Activated effector memory CD4-positive, alpha-beta T cell treated with Interleukin-2 at 50 U/mL for 16 hours (primary cell): Measurements from ENCODE around the gene PRUNE2.
"Not testable (repeated sequence)": the region's sequence is repeated elsewhere in the genome, so short reads cannot be mapped to it uniquely, and the experiment has no call there.

Experiments used
- DNase-seq: peaks from one replicate; pipeline ENCODE4 v3.0.0-alpha.2; 2020

Gene PRUNE2

DNA sequence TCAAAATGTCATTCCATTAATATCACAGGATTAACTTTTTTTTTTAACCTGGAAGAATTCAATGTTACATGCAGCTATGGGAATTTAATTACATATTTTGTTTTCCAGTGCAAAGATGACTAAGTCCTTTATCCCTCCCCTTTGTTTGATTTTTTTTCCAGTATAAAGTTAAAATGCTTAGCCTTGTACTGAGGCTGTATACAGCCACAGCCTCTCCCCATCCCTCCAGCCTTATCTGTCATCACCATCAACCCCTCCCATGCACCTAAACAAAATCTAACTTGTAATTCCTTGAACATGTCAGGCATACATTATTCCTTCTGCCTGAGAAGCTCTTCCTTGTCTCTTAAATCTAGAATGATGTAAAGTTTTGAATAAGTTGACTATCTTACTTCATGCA is 121.0 kb downstream of the PRUNE2 start:
- DNase-seq = no peak

DNA sequence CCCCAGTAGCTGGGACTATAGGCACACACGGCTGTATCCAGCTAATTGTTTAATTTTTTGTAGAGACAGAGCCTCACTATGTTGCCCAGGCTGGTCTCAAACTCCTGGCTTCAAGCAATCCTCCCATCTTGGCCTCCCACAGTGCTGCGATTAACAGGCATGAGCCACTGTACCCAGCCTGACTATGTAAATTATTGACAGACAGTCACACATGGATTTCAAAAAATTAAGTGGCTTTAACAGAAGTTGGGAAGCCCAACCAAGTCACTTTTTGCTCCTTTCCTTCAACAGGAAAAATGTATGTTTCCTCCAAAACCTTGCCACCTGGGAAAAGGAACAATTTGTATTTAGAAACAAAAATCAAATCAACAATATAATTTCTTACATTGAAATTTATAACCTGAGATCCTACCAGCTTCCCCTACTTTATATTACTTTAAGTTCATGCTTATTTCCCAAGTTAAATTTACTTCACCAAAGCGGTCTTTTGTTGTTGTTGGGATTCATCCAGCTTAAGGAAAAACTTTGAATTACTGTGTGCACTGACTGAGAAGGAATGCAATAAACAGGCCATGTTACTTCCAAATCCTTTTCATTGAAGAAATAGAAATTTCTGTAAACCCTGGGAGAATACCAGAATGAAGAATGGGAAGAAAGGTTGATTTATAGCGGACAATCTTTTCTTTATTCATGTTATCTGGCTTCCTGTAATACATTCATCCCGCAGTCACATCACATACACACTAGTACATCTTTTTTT is 133.0 kb downstream of the PRUNE2 start:
- DNase-seq = no peak

DNA sequence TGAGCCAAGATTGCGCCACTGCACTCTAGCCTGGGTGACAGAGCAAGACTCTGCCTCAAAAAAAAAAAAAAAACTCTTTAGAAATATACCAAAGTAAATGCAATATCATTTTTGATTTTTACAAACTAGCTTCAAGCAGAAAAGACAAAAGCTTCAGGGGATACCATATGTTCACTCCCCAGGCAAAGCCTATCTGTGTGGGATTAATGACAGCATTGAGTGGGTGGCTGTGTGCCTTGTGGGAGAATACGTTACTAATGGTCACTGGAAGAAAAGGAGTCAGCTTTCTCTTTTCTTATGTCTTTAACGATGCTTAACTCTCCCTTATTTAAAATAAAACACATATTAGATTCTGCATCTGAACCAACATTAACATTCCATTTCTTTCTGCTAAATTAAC is 139.8 kb downstream of the PRUNE2 start:
- DNase-seq = no peak

DNA sequence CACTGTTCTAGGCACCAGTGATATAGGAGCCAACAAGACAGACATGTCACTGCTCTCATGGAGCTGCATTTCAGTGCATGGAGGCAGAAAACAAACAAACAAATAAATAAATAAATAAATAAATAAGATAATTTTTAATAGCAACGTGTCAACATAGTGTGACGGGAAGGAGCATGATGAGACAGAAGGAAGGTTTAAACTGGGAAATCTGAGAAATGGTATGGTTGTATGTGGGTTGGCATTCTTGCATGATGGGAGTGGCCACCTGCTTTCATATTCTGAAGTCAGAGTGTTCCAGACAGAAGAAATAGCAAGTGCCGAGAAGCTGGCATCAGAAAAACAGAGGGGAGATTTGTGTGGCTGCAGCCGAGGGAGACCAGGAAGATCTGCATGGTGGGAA is 141.8 kb downstream of the PRUNE2 start, which contains the start of gene PCA3:
Gene PCA3 (plus strand): TSS at position 301 of the 400 bp plus-strand sequence.
- DNase-seq = no peak

DNA sequence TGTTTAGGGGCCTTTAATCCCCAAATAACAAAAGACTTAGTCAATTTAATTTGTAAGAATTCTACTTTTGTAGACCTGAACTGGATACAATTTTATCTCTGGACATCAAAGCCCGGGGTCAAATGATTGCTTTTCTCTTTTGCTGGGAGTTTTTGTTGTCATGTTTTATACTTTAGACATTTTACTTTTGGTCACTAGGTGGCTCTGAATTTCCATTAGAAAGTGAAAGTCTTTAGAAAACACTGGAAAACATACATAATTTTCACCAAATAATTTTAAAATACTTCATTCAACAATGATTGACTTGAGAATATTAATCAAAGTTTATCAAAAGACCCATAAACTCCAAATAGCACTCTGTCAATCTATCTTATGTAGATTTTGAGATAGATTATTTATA is 144.5 kb downstream of the PRUNE2 start:
- no peak for DNase-seq

DNA sequence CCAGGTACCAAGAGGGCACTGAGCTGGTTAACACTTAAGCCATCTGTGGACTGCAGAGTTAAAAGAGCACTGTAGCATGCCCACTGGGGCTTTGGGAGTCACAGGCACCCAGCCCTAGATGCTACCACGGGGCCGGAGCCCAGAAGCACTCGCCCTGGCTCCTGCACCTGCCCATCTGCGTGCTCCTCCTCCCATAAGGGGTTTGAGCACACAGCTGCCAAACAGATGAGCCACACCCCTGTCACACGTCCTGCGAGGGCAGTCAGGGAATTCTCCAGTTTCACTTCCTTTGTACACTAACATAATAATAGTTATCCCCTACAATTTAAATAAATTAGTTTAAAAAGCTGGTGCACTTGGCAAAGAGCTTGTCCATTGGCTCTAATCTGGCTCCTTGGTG is 146.2 kb downstream of the PRUNE2 start:
- no peak for DNase-seq

DNA sequence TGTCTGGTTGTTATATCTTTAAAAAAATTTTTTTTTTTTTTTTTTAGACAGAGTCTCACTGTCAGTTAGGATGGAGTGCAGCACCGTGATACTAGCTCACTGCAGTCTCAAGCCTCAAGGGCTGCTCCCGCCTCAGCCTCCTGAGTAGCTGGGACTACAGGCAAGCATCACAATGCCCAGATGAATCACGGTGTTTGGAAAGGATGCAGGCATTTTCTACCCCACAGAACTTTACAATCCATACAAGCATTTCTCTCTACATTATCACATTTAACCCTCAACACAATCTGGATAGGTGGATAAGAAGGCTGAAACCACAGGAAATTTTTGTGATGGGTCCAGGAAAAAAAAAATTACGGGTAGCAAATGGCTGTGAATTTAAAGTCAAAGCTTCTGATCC is 147.4 kb downstream of the PRUNE2 start:
- DNase-seq = no peak

DNA sequence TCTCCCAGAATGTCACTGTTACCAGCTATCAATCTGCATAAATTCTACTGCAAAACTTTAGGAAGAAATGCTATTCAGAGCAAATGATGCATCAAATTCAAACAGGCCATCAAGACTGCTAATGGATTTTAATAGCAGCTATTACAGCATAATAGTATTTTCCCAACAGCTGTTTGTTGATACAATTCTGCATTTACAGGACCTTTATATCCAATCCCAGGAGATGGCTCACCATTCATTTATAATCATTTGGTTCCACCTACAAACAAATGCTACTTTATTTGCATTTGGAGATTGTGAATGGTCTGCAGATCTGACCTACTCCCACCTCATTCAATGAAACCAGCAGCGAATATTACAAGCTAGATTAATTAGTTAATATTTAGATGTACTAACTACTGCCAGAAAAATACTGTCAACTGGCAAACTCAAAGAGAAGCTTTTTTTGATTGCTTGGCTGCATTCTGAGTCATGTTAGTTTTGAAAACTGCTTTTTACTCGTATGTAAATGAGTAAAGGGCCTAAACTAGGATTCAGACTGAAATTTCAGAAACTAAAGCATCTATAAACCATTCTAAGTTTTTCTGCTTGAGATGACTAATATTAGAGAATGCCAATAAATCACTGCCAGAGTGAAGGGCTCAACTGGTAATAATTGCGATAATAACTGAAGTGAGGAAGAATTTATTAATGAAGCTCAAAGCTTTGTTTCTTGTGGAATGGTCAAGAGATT is 148.8 kb downstream of the PRUNE2 start:
- no peak for DNase-seq

DNA sequence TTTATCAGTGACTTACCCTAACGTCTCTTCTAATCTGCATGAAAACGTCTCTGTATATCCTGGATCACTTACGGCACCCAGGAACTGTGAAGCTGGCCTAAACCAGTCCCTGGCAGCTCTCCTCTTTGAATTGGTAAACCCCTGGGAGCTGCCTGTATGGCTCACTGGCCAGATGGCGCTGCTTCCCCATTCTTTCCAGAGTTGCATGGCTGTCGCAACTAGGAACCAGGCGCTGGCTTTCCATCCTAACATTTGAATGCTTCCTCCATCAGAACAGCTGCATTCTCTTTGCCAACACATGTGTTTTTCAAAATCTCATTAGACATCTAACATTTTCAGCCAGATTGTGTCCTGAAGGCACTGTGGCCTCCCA is 149.7 kb downstream of the PRUNE2 start:
- no peak for DNase-seq

DNA sequence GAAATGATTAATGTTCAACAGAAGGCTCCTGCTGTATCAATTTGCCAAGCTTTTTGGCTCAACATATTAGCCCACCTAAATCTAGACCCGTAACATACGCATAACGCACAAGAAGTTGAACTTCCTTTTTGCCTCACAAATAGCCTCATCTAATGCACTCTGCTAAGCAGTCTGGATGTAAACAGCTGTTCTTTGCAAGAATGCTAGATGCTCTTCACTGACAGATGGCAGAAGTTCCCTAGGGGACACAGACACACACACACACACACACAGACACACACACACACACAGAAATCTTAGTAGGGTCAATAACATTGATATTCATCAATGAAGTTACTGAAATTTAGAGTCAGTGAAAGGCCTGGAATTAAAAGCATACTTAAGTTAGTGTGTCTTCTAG is 154.9 kb downstream of the PRUNE2 start:
- DNase-seq = no peak

DNA sequence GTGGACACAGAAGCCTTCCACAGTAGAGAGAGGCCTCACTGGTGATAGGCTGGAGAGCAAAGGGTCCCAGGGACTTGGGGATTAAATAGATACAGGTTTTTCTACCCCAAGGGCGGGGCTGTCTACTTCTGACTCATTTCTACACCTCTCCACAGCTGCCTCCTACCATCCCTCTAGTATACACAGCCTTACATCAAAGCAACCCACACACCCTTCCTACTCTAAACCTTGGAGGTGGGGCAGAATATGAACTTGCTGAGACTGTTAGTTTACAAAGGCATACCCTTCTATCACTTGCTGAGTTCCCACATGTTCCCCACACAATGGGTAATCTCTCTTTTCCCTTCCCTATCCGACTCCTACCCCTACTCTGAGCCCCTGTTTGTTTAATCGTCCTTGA is 161.6 kb downstream of the PRUNE2 start:
- no peak for DNase-seq

DNA sequence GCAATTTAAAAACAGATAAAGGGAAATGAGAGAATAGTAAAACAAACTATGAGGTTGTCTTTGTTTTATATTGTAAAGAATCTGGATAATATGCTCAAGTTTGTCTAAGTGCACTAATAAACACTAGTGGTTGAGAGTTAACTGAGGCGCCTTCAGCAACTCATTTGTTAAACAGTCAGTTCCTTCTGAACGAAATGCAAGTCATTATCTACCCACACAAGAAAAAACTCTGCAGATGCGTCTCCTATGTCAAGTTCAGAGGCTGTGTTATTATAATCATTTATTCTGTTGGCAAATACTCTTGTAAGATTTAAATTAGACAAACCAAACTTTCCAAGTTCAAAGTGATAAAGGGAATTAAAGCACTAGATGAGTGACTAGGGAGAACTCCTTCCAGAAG is 162.0 kb downstream of the PRUNE2 start:
- DNase-seq = no peak

DNA sequence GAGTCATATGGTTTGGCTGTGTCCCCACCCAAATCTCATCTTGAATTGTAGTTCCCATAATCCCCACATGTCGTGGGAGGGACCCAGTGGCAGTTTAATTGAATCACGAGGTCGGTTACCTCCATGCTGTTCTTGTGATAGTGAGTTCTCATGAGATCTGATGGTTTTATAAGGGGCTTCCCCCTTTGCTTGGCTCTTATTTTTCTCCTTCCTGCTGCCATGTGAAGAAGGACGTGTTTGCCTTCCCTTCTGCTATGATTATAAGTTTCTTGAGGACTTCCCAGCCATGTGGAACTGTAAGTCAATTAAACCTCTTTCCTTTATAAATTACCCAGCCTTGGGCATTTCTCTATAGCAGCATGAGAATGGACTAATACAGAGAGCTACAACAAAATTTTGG is 163.0 kb downstream of the PRUNE2 start:
- DNase-seq = not testable (repeated sequence)

DNA sequence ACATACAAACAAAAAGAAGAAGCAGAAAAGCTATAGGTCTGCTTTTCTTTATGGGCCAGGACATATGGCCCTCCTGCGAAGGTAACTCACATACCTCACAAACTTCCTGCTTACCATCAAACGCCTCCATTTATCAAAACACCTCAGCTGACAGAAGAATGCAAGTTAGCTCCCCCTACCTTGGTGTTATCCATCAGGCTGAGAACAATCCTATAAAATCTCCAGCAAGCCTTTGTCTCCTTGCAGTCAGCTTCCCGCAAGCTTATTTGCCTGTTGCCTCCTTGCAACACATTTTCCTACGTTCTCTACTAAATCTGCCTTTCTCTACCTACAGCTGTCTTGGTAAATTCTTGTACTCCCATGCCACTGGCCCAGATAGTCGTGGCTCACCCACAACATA is 164.4 kb downstream of the PRUNE2 start:
- DNase-seq = no peak

DNA sequence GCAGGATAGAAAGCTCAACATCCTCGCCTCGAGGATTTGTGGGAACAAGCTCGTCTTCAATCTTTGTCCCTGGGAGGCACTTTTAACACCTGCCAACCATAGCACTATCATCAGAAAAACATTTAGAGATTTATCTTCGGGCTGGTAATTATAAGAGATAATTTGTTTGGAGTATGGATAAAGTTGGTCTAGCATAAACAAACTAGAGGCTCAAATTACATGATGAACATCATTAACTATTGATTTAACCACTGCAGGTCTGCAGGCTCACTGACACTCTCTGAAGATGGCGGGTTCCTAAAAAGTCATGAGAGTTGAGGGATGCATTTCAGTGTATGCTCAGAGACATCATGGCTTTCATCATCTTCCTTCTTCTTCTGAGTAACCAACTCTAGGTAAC is 167.5 kb downstream of the PRUNE2 start:
- no peak for DNase-seq

DNA sequence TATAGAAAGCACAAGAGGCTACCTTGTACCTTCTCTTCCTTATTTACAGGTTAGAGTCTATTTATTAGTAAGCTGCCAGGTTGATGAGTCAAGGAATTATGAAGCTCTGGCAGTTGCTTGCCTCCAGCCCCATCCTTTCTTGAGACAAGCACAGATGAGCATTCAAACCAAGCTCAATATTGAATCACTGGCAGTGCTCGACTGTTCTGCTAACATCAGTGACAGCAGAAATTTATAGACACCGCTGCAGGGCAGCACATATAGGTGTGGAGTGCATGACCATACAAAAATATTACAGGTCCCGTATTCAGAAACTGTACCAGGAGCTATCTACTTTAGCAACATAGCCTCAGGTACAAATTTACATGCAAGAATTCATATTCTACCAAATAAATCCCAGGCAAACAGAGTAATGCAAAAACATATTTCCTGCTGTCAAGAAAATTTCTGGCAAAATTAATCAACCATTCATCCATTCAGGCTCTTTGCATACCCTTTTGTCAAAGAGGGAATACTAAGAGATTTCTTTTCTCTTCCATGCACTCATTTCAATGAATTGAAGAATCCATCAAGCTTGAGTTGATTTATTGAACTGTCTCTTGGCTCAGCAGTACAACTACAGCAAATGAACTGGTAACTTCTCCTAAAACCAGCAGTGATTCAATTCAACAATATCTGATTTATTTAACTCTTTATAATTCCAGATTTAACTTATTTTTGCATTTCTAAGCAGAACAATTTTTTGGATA is 168.6 kb downstream of the PRUNE2 start:
- DNase-seq = no peak

DNA sequence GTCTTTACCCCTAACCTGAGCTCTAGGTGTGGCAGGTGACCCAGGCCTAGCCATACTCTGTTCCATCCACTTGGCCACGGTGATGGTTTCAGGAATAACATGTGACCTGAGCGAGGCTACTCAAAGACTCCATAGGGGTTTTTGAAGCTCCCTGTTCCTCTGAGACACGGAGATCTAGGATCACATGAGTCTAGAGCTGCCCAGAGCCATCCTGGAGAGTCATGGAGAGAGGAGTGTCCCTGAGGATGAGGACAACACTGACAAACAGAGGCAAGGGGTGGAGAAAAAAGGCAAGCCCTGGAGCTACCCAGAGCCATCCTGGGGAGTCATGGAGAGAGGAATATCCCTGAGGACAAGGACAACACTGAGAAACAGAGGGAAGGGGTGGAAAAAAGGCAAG is 171.2 kb downstream of the PRUNE2 start:
- DNase-seq = no peak

DNA sequence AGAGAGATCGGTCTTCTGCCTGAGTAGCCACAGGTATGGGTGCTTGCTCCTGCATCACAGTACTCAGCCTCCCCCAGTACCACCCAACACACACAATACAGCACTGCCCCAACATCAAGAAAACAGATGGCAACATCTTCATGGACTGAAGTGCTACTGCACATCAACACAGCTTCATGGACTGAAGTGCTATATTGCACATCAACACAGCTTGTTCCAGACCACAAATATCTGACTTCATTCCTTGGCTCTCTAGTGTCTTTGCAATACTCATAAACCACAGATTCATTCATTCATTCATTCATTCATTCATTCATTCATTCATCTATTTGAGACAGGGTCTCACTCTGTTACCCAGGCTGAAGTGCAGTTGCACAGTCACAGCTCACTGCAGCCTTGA is 172.8 kb downstream of the PRUNE2 start:
- DNase-seq = no peak

DNA sequence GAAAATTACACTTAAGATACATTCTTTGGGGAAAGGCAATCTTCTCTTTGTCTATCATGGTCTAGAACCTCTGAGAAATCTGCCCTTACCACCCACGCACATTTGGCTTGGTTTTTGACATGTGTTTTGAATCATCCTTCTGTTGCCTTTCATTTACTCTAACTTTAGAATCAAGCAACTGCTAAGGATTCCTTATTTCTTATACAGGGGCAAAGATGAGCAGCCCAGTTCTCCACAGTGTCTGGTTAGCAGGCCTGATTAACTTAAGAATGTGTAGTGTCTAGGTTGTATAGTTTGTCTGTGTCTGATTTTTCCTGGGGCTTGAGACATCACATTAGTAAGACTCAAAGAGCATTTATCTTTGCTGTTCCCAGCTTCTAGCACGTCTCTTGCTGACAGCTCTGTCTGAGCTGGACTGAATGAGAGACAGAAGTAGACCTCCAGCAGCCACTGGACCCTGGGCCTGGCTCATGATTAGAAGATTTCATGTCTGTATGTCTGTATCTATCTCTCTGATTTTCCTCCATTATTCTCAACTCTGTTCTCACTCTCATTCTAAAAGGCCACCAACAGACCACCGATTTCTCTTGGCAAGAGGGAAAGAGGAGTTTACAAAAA is 173.5 kb downstream of the PRUNE2 start:
- no peak for DNase-seq

DNA sequence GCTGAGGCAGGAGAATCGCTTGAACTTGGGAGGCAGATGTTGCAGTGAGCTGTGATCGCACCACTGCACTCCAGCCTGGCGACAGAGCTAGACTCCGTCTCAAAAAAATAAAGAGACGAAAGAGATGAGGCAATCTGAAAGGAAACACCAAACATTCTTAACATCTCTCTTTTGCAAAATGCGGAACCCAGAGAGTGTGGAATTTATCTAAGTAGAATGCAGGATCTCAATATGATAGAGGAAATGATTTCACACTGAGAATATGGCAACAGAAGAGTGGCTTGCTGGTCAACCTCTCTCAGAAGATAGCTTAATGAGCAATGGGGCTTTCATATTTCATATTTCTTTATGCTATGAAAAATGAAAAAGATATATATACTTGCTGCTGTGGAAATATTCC is 175.1 kb downstream of the PRUNE2 start:
- no peak for DNase-seq

DNA sequence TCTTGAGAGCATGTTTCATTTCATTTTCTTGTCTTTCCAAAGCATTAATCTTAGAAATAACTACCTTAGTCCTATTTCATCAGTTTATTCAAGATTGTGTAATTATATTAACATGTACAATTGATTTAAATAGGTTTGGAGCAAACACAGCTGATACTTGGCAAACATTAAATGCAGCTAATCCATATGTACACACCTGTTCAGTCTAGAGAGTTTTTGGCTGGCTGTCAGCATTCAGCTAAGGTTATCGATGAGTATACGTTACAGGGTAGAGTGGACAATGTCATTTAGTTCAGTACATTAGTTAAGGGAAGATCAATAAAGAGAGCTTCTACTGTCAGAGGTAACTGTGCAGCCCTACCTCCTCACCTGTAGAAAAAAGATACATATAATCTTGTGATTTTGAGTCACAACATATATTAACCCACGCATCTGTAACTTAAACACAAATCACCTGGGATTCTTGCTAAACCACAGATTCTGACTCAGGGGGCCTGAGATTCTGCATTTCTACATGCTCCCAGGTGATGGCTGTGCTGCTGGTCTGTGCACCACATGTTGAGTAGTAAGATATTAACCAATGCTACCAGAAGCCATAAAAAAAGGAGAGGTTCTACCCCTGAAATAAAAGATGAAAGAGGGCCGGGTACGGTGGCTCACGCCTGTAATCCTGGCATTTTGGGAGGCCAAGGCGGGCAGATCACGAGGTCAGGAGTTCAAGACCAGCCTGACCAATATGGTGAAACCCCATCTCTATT is 175.8 kb downstream of the PRUNE2 start:
- DNase-seq = no peak

DNA sequence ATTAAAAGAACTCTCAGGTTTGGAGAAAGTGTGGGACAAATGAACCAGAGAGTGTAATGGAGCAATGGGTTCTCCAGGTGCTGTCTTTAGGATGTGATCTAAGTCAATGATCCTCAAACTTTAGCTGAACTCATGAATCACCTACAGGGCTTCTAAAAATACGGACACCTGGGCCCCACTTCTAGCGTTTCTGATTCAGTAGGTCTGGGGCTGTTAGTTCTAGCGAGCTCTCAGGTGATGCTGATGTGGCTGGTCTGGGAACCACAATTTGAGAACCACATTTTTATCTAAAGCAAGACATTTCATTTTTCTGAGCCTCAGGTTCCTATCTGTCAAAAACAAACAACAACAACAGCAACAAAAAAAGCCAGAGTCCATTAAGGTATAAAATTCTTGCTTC is 176.8 kb downstream of the PRUNE2 start:
- DNase-seq = no peak

DNA sequence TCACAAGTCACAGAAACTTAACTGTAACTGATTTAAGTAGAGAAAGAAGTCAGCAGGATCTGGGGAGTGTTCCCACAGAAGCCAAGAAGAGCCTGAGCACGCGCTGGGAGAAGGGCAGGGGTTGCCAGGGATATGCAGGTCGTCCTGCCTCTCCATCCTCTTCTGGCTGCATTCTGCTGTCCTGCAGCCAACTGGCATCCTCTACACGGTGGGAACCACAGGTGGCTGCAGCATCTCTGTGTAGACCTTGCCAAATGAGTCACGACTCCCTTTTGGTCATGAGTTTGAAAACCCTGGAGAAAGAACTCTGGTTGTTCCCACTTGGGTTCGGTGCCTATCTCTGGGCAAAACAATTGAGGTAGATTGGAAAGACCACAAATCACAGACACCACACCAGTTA is 180.0 kb downstream of the PRUNE2 start:
- no peak for DNase-seq
